SU-DHL-6 (cell line): ENCODE measurements around the gene IL17B.

Source experiments
- H2AFZ ChIP-seq: fragments of 200-600 bp; sonication (generic); 2 replicates; pipeline ENCODE4 v1.6.1; 2014; ENCODE audit warnings: low read depth, mild to moderate bottlenecking, moderate library complexity, mixed read lengths, antibody characterized with exemption, low read length; ENCODE audit not compliant: severe bottlenecking
- H3F3A ChIP-seq: fragments of 200-600 bp; shearing (Covaris generic); 2 replicates; pipeline ENCODE4 v1.6.0; 2016; ENCODE audit warnings: antibody characterized with exemption, mild to moderate bottlenecking; ENCODE audit not compliant: insufficient read depth
- H3K27ac ChIP-seq: fragments of 200-600 bp; sonication (generic); 2 replicates; pipeline ENCODE4 v1.5.1; 2016; ENCODE audit warnings: low read depth, mild to moderate bottlenecking, low read length, moderate library complexity, mixed read lengths
- H3K27me3 ChIP-seq: fragments of 200-600 bp; sonication (generic), shearing (Covaris generic); 2 replicates; pipeline ENCODE4 v1.6.0; 2014; ENCODE audit warnings: mild to moderate bottlenecking, low read length
- H3K36me3 ChIP-seq: fragments of 200-600 bp; sonication (generic); 2 replicates; pipeline ENCODE4 v1.6.1; 2014; ENCODE audit warnings: mild to moderate bottlenecking, low read length, mixed read lengths
- H3K4me2 ChIP-seq: fragments of 300-600, 200-600 bp; shearing (Covaris generic), sonication (generic); 2 replicates; pipeline ENCODE4 v1.6.0; 2014; ENCODE audit warnings: low read length, low read depth, mild to moderate bottlenecking; ENCODE audit not compliant: poor library complexity, severe bottlenecking
- H3K4me3 ChIP-seq: fragments of 200-600 bp; sonication (generic); 2 replicates; pipeline ENCODE4 v1.5.1; 2014; ENCODE audit warnings: antibody characterized with exemption, low read length, mild to moderate bottlenecking, mixed read lengths; ENCODE audit not compliant: insufficient read depth, poor library complexity, severe bottlenecking
- H3K79me2 ChIP-seq: fragments of 200-600 bp; sonication (generic); 2 replicates; pipeline ENCODE4 v1.6.1; 2014; ENCODE audit warnings: mild to moderate bottlenecking, low read length, moderate library complexity; ENCODE audit not compliant: insufficient read depth
- H3K9ac ChIP-seq: fragments of 200-600 bp; sonication (generic); 2 replicates; pipeline ENCODE4 v1.7.0; 2014; ENCODE audit warnings: mild to moderate bottlenecking, low read length
- H3K9me2 ChIP-seq: fragments of 200-600 bp; sonication (generic); replicated peaks from 2 replicates; pipeline ENCODE4 v1.6.1; 2014; ENCODE audit warnings: low read length; ENCODE audit not compliant: insufficient read depth
- H3K9me3 ChIP-seq: fragments of 200-600 bp; sonication (generic); 2 replicates; pipeline ENCODE4 v1.6.1; 2014; ENCODE audit warnings: low read length, mixed read lengths; ENCODE audit not compliant: insufficient read depth
- H4K20me1 ChIP-seq: fragments of 200-600 bp; sonication (generic); 2 replicates; pipeline ENCODE4 v1.6.1; 2014; ENCODE audit warnings: low read depth, mild to moderate bottlenecking, antibody characterized with exemption, low read length, moderate library complexity, mixed read lengths
- CTCF ChIP-seq: fragments of 200-600 bp; sonication (generic); IDR thresholded peaks from one replicate; pipeline ENCODE4 v1.5.1; 2017; ENCODE audit warnings: antibody characterized with exemption, mild to moderate bottlenecking, low read length, moderate library complexity; ENCODE audit not compliant: insufficient read depth, poor library complexity, severe bottlenecking
- EZH2phosphoT487 ChIP-seq: fragments of 200-600 bp; sonication (generic), shearing (Covaris generic); conservative IDR thresholded peaks from 2 replicates; pipeline ENCODE4 v1.6.1; 2018; ENCODE audit warnings: mild to moderate bottlenecking, antibody characterized with exemption, low read length, moderate library complexity, mixed read lengths

Gene IL17B

GRCh38 chr5:149360272-149360671 is 18.8 kb downstream of the IL17B start:
- TF ChIP-seq EZH2phosphoT487 (no peak), CTCF (no peak)
- Histone ChIP-seq H3K4me2 (no peak overlapping the region), H3K27me3 (no peaks in the 10 kb centered on the region), H3K9me2 (no peaks in the 10 kb centered on the region), H4K20me1 (no peaks in the 10 kb centered on the region), H2AFZ (no peak overlapping the region), H3K4me3 (no peak overlapping the region), H3K27ac (no peak overlapping the region), H3K79me2 (peaks cover 27% of the 10 kb centered on the region), H3F3A (peaks cover 5% of the 10 kb centered on the region; the same call in 1 of the 2 replicates), H3K9me3 (no peaks in the 10 kb centered on the region), H3K36me3 (no peaks in the 10 kb centered on the region), H3K9ac (no peak overlapping the region)

- H2AFZ ChIP-seq = no peak overlapping the region
- H3K9ac ChIP-seq = peak overlapping the region; percentile 95
- no peak overlapping the region for H3K27ac ChIP-seq
- H3K27me3 ChIP-seq = no peaks in the 10 kb centered on the region
- peak overlapping the region; percentile 82 for H3K4me3 ChIP-seq
- H3K79me2 ChIP-seq = peaks cover 28% of the 10 kb centered on the region
- peak overlapping the region; percentile 68 for H3K4me2 ChIP-seq
- H3F3A ChIP-seq = peaks cover 7% of the 10 kb centered on the region; the same call in 1 of the 2 replicates
- no peaks in the 10 kb centered on the region for H3K9me3 ChIP-seq
- H4K20me1 ChIP-seq = no peaks in the 10 kb centered on the region
- TF ChIP-seq CTCF (no peak), EZH2phosphoT487 (no peak)
- H3K36me3 ChIP-seq = no peaks in the 10 kb centered on the region
- H3K9me2 ChIP-seq = no peaks in the 10 kb centered on the region
Observed at GRCh38 chr5:149358868-149359495, 20.1 kb downstream of the IL17B start.

- Histone ChIP-seq H3K4me3 (peak overlapping the region; percentile 82), H3K27me3 (no peaks in the 10 kb centered on the region), H3K9me2 (no peaks in the 10 kb centered on the region), H3K9me3 (no peaks in the 10 kb centered on the region), H3K9ac (peak overlapping the region; percentile 95), H3K79me2 (peaks cover 35% of the 10 kb centered on the region), H4K20me1 (0 out of 2 replicates have a peak, but pooled peaks cover 6% of the 10 kb centered on the region), H3K27ac (peak overlapping the region; percentile 62), H3F3A (peaks cover 14% of the 10 kb centered on the region; the same call in 1 of the 2 replicates), H3K36me3 (peaks cover 7% of the 10 kb centered on the region), H2AFZ (peak overlapping the region; percentile 49), H3K4me2 (peak overlapping the region; percentile 68)
- TF ChIP-seq CTCF (no peak), EZH2phosphoT487 (no peak)
Observed at GRCh38 chr5:149358294-149358651, 20.8 kb downstream of the IL17B start.
